Ishikawa (cell line): ENCODE measurements around the gene LPP.

Source experiments
- EGR1 ChIP-seq: IDR thresholded peaks from 2 replicates; pipeline ENCODE4 v1.6.1; 2012
- TAF1 ChIP-seq: IDR thresholded peaks from 2 replicates; pipeline ENCODE4 v1.6.1; 2012; ENCODE audit warnings: low read depth, mild to moderate bottlenecking
- TEAD4 ChIP-seq: IDR thresholded peaks from 2 replicates; pipeline ENCODE4 v1.6.1; 2012

GRCh38 chr3:188236271-188236670, 82.3 kb downstream of the LPP start:
- TF ChIP-seq TAF1 (no peak), TEAD4 (no peak), EGR1 (no peak)
